Spleen (tissue), 7 donors: Measurements from ENCODE around the gene PLCD1.
"Not testable (repeated sequence)": the region's sequence is repeated elsewhere in the genome, so short reads cannot be mapped to it uniquely, and the experiment has no call there.

Experiments used
- POLR2AphosphoS5 ChIP-seq, 3 donors: sonication (generic); formaldehyde crosslinking; IDR thresholded peaks; one replicate each; pipeline ENCODE4 v1.5.1; 2017; ENCODE audit warnings: antibody characterized with exemption in 3 of 3
- TF ChIP-seq, protein P1 (sequence below), 11 experiments: fragments of 200-600 bp in 7 of 11; fragments of 450-650 bp in 4 of 11; sonication (generic) in 4 of 11; IDR thresholded peaks in 8 of 11; conservative IDR thresholded peaks in 3 of 11; 1 replicate in 7 of 11; 2 replicates in 4 of 11; pipeline versions ENCODE4 v1.4.0 to v1.8.0; 2016 to 2021; ENCODE audit warnings: antibody characterized with exemption in 11 of 11, inconsistent platforms in 4 of 11, mild to moderate bottlenecking in 1 of 11
- donor health status: DM: no; HTN: no; CAD: no; lungs with moderate emphysema.
- donor health status: DM: no; HTN: no; CAD: no.
- donor health status: DM: no; HTN: no; CAD: no.

GRCh38 chr3:38033586-38033985 is 4.1 kb upstream of the PLCD1 start:
- TF ChIP-seq, protein P1, sequence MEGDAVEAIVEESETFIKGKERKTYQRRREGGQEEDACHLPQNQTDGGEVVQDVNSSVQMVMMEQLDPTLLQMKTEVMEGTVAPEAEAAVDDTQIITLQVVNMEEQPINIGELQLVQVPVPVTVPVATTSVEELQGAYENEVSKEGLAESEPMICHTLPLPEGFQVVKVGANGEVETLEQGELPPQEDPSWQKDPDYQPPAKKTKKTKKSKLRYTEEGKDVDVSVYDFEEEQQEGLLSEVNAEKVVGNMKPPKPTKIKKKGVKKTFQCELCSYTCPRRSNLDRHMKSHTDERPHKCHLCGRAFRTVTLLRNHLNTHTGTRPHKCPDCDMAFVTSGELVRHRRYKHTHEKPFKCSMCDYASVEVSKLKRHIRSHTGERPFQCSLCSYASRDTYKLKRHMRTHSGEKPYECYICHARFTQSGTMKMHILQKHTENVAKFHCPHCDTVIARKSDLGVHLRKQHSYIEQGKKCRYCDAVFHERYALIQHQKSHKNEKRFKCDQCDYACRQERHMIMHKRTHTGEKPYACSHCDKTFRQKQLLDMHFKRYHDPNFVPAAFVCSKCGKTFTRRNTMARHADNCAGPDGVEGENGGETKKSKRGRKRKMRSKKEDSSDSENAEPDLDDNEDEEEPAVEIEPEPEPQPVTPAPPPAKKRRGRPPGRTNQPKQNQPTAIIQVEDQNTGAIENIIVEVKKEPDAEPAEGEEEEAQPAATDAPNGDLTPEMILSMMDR (IDR thresholded peaks at IDR 0.05 in 8 of 11, conservative IDR thresholded peaks at IDR 0.05 in 3 of 11): not testable (repeated sequence)
- not testable (repeated sequence) for TF ChIP-seq POLR2AphosphoS5 (IDR thresholded peaks at IDR 0.05)
